Large intestine (tissue), 3 donors: Measurements from ENCODE around the gene SLC22A31. TPM values are rescaled to one million over a fixed set of nuclear protein-coding genes. Genes with fewer than 3 reads are reported as not detected.

Experiments
- DNase-seq, 2 donors: peaks; one replicate each; pipeline versions ENCODE4 v3.0.0 to v3.0.0-alpha.2; 2013
- H3K27ac ChIP-seq: one replicate; pipeline ENCODE4 v1.5.1; 2013; ENCODE audit warnings: low read length
- H3K27me3 ChIP-seq: 2 replicates; pipeline ENCODE4 v1.6.1; 2013; ENCODE audit warnings: low read length; ENCODE audit not compliant: control insufficient read depth, insufficient read depth
- H3K36me3 ChIP-seq: 2 replicates; pipeline ENCODE4 v1.6.1; 2013; ENCODE audit warnings: low read length; ENCODE audit not compliant: control insufficient read depth, insufficient read depth
- H3K4me1 ChIP-seq: one replicate; pipeline ENCODE4 v1.6.1; 2013; ENCODE audit warnings: low read length; ENCODE audit not compliant: control insufficient read depth, insufficient read depth
- H3K4me3 ChIP-seq: one replicate; pipeline ENCODE4 v1.5.1; 2013; ENCODE audit warnings: low read length
- H3K9me3 ChIP-seq: one replicate; pipeline ENCODE4 v1.6.1; 2013; ENCODE audit warnings: mild to moderate bottlenecking, low read depth, low read length, moderate library complexity; ENCODE audit not compliant: control insufficient read depth
- WGBS: methylation state at CpG from one replicate; pipeline ENCODE4 v1.1.5; 2013; ENCODE audit warnings: low lambda C conversion rate; ENCODE audit not compliant: insufficient coverage; 5-methylcytosine and 5-hydroxymethylcytosine counted together
- polyA plus RNA-seq: library from polyadenylated mRNA; unstranded; fragments of 120-200 nt; gene quantifications from one replicate; pipeline ENCODE4 v1.2.1, GENCODE V29; 2013

The SLC22A31 gene
- polyA plus RNA-seq, 1 donor = 8.8 TPM

DNA sequence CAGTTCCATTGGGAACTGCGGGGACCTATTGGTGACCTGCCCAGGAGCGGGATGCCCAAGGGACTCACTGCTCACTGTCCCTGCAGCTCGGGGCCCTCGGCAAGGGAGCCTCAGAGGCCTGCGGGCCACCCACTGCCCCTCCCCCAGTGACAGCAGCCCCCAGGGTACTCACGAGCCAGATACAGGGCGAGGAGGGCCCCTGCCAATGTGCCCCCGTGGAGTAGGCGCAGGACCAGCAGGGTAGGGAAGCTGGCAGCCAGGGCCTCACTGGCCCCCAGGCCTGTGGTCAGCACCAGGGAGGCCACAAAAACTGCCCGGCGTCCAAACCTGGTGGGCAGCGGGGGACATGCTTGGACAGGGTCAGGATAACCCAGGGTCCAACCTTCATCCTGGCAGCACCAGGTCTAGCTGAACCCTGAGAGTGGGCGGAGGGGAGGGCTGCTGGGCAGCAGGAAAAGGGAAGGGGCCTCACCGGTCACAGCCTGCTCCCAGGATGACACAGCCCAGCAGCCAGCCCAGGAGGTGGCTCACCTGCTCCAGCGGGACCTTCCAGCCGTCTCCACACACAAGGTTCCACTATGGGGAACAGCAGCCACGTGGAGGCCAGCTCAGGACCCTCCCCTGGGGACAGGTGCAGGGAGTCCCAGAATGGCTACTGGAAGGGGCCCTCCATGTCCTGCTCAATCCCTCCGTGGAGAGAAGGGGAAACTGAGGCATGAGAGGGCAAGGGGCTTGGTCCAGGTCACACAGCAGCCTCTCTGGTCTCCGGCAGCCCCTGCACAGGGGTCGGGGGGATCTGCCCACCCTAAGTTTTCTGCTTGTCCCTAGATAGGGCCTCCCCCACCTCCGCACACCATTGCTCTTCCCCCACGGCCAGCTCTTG, 855 bp downstream of the SLC22A31 start:
- DNase-seq = no peak
- WGBS = no CpG with 5 or more reads among the region's 22 CpGs
- H3K4me1 ChIP-seq = peaks cover 13% of the 10 kb centered on the region
- no peak overlapping the region for H3K4me3 ChIP-seq
- H3K9me3 ChIP-seq = peaks cover 3% of the 10 kb centered on the region
- H3K27me3 ChIP-seq = peaks cover 46% of the 10 kb centered on the region
- no peak overlapping the region for H3K27ac ChIP-seq
- H3K36me3 ChIP-seq = no peaks in the 10 kb centered on the region

DNA sequence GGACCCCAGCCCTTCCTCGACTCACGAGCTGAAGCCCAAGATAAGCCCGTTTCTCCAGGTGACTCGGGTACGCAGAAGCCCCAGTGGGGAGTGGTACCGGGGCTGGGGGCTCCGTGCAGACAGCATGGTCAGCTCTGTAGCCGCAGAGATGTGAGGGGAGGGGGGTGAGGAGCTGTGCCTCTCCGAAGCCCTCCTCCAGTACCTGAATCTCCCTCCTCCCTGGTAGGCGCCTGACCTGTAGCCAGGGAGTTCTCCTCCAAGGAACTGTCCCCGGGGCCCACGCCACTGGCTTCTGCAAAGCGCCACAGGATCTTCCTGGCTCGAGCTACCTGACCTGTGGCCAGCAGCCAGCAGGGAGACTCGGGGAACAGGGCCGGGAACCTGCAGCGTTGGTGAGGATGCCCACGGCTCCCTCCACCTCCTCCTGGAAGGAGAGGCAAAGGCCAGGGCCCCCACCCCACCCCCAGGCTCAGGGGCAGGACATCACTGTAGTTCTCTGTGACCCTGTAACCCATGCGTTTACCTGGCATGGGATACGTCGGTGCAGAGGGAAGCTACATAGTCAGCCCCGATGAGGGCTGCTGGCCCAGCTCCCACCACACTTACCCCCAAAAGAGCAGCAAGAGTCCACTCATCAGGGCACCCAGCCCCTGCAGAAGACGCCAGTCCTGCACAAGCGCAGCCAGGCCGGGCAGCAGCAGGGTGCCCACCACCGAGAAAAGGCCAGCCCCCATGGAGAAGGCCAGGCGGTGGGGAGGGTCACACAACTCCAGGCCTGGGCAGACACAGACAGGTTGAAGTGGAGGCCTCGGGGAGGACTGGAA, 1.7 kb downstream of the SLC22A31 start:
- no peak overlapping the region for H3K27ac ChIP-seq
- H3K4me3 ChIP-seq = no peak overlapping the region
- no CpG with 5 or more reads among the region's 28 CpGs for WGBS
- H3K4me1 ChIP-seq = peaks cover 13% of the 10 kb centered on the region
- no peak for DNase-seq
- H3K27me3 ChIP-seq = peaks cover 42% of the 10 kb centered on the region
- peaks cover 4% of the 10 kb centered on the region for H3K9me3 ChIP-seq
- no peaks in the 10 kb centered on the region for H3K36me3 ChIP-seq

DNA sequence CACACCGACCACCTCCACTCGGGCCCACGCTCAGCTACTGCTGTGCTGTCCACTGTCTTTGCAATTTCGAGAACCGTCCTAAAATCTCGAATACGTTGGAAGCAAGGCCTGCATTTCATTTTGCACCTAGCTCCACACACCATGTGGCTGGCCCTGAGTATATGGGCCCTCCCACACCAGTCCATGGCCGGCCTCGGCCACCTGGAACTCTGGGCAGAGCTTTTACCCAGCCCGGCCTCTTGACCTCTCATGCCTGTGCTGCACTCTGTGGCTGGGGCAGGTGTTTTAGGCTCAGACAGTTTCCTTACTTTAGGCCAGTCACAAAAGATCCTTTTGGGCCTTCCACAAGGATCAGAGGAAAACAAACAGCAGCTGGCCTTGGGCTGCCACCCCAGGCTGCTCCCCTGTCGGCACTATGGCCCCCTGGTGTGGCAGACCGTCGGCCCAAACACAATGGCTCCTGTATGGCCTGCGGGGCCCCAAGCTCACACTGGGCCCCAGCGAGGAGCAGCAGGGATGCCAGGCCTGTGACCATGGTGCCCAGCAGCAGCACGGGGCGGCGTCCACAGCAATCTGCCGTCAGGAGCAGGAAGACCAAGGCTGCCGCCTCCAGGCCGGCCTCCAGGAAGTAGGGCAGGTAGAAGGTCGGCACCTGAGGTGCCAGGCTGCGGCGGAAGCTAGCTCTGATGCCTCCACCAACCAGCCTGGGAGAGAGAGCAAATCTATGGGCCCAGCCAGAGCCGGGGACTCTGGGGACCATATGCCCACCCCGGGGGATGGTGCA, 2.5 kb downstream of the SLC22A31 start:
- Histone ChIP-seq H3K9me3 (peaks cover 6% of the 10 kb centered on the region), H3K27ac (no peak overlapping the region), H3K4me3 (no peak overlapping the region), H3K27me3 (peaks cover 35% of the 10 kb centered on the region), H3K36me3 (no peaks in the 10 kb centered on the region), H3K4me1 (peaks cover 13% of the 10 kb centered on the region)
- WGBS = no CpG with 5 or more reads among the region's 26 CpGs
- DNase-seq = no peak

DNA sequence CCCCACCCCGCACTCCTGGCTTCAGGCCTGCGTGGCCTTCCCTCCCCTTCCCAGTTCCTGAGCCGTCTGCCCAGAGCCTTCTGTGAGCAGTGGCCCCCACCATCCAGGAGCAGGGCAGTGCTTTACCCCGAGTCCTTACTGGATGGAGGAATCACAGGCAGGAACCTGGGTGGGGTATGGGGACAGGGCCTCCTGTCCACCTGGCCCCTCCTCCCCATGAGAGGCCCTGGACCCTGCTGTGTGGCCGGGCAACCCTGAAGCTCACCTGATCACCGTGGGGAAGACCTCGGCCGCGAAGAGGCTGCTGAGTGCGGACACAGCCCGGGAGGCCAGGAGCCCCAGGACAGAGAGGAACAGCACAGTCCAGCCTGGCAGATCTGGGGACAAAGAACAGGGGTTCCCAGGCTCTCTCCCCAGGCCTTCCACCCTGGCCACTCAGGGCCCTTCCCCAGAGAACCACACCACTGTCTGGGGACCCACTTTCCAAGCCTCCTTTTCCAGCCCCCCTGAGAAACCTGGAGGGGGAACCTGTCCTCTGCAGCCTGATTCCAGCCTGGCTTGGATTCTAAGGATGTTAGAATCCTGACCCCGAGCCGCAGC, 3.2 kb downstream of the SLC22A31 start:
- H3K36me3 ChIP-seq = no peaks in the 10 kb centered on the region
- H3K4me1 ChIP-seq = peaks cover 13% of the 10 kb centered on the region
- DNase-seq = no peak
- no peak overlapping the region for H3K4me3 ChIP-seq
- H3K9me3 ChIP-seq = peaks cover 9% of the 10 kb centered on the region
- H3K27me3 ChIP-seq = peaks cover 28% of the 10 kb centered on the region
- H3K27ac ChIP-seq = no peak overlapping the region
- WGBS = 100% methylated on average over 1 of the region's 13 CpGs

DNA sequence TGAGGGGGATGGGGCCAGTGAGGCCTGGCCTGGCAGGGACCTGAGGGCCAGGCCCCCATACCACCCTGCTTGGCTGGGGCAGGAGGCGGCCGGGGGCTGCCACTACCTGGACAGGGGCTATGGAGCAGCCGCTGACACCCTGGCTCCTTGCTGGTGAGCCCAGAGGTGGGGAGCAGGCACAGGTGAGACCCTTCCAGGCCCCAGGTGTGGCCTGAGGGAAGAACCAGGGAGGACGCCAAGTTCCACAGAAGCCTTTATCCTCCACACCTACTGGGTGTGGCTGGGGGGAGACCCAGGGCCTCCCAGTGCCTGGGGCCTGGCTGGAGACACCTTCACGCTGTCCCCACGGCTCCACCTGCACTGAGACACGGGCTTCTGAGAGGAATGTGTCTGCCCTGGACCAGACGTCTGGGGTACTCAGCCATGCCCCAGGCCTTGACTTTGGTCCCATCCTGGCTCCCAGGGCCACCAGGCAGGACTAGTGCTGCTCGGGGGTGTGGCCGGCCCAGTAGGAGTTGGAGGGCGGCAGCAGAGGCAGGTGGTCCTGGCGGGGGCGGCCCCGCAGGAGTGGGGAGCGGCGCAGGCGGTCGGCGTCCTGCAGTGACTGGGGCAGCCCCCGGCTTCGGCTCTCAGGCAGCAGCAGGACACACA, 4.7 kb downstream of the SLC22A31 start:
- no CpG with 5 or more reads among the region's 21 CpGs for WGBS
- no peak for DNase-seq
- H3K36me3 ChIP-seq = no peaks in the 10 kb centered on the region

DNA sequence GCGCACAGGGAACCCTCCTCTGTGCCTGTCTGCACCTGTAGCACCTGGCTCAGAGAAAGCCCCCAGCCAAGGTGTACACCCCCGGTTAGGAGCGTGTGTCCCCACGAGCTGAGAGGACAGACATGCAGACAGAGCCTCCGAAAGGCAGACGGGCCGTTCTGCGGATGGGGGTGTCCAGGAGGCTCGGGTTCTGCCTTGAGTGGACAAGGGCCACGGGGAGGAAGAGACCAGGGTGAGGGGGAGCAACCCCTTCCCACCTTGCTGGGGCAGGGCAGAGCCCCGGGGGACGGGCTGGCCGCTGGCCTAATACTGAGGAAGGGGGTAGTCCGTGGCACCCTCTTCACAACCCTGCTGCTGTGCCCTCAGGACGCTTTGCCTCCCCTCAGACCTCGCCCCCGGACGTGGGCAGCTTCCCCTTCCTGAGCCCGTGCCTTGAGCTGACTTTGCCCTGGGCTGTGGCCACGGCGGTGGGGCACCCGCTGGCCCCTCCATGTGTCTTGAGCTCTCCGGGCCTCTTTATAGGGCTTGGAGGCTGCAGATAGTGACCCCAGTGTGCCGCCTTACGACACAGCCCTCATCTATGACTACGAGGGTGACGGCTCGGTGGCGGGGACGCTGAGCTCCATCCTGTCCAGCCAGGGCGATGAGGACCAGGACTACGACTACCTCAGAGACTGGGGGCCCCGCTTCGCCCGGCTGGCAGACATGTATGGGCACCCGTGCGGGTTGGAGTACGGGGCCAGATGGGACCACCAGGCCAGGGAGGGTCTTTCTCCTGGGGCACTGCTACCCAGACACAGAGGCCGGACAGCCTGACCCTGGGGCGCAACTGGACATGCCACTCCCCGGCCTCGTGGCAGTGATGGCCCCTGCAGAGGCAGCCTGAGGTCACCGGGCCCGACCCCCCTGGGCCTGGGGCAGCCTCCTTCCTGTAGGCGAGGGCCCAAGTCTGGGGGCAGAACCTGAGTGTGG, 5.7 kb downstream of the SLC22A31 start:
- no peak overlapping the region for H3K4me3 ChIP-seq
- peaks cover 4% of the 10 kb centered on the region for H3K4me1 ChIP-seq
- peaks cover 21% of the 10 kb centered on the region for H3K27me3 ChIP-seq
- no peak overlapping the region for H3K27ac ChIP-seq
- peak; percentile 50 to 57 for DNase-seq
- H3K9me3 ChIP-seq = peaks cover 6% of the 10 kb centered on the region
- no peaks in the 10 kb centered on the region for H3K36me3 ChIP-seq
- no CpG with 5 or more reads among the region's 45 CpGs for WGBS

More for the DNA sequence above, 4.7 kb downstream of the SLC22A31 start:
- Histone ChIP-seq H3K9me3 (peaks cover 9% of the 10 kb centered on the region), H3K27ac (no peak overlapping the region), H3K27me3 (peaks cover 31% of the 10 kb centered on the region), H3K4me1 (peaks cover 12% of the 10 kb centered on the region), H3K4me3 (no peak overlapping the region)

DNA sequence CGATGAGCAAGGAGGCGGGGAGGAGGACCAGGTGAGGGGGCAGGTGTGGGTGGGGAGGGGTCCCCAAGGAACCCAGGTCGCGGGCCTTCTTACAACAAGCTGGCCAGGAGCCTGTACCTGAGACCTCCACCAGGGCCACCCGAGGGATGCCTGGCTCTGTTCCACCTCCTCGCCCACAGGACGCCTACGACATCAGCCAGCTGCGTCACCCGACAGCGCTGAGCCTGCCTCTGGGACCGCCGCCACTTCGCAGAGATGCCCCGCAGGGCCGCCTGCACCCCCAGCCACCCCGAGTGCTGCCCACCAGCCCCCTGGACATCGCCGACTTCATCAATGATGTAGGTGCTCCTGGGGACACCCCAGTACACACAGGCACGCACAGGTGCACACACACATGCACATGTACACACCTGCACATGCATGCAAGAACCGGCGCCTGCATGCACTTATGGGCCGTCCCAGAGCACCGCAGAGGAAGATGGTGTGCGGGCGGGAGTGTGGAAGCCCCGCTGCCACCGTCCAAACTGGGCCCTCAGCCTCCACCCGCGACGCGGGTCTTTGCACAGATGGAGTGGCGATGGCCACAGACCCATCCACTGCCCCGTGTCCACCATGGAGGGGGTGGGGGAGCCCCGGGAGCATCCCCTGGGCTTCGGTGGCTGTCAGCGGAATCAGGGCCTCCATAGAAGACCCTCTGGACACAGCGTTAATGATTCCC, 6.6 kb downstream of the SLC22A31 start:
- peaks cover 6% of the 10 kb centered on the region for H3K9me3 ChIP-seq
- no peak overlapping the region for H3K4me3 ChIP-seq
- no CpG with 5 or more reads among the region's 38 CpGs for WGBS
- H3K36me3 ChIP-seq = no peaks in the 10 kb centered on the region
- no peak overlapping the region for H3K27ac ChIP-seq
- peaks cover 12% of the 10 kb centered on the region for H3K27me3 ChIP-seq
- peaks cover 4% of the 10 kb centered on the region for H3K4me1 ChIP-seq
- DNase-seq = no peak

DNA sequence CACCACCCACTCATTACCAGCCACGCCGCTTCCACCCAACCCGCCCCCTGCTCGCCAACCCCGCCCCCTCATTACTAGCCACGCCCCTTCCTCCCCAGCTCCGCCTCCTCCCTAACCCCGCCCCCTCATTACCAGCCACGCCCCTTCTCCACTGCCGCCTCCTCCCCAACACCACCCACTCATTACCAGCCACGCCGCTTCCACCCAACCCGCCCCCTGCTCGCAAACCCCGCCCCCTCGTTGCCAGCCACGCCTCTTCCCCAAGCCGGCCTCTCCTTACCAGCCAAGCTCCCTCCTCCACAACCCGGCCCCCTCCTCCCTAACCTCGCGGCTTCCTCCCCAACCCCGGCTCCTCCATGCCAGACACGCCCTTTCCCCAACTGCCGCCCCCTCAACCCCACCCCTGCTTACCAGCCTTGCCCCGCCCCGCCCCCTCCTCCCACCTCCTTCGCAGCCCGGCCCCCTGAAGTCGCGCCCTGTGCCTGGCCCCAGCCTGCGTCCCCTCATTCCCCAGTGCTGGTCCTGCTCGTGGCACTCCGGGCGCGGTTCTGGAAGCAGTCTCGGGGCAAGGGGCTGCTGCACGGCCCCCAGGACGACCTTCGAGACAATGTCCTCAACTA, 7.3 kb downstream of the SLC22A31 start:
- Histone ChIP-seq H3K4me1 (peaks cover 4% of the 10 kb centered on the region), H3K9me3 (peaks cover 6% of the 10 kb centered on the region), H3K4me3 (no peak overlapping the region), H3K27ac (no peak overlapping the region), H3K27me3 (peaks cover 8% of the 10 kb centered on the region), H3K36me3 (no peaks in the 10 kb centered on the region)
- DNase-seq = peak in 1 of 2 donors; percentile 50
- no CpG with 5 or more reads among the region's 39 CpGs for WGBS
